MG63 (cell line): ENCODE results near the gene CD4. TPM values are rescaled to one million over a fixed set of nuclear protein-coding genes. Genes with fewer than 3 reads are reported as not detected.

Experiments
- DNase-seq: peaks from one replicate; pipeline ENCODE4 v3.0.0-alpha.2; 2020
- H3K27me3 ChIP-seq: fragments of 250-450 bp; sonication (Bioruptor Pico); 2 replicates; pipeline ENCODE4 v1.5.1; 2020; ENCODE audit warnings: mild to moderate bottlenecking, moderate library complexity
- H3K36me3 ChIP-seq: fragments of 250-450 bp; sonication (Bioruptor Pico); 2 replicates; pipeline ENCODE4 v1.5.1; 2020; ENCODE audit warnings: mild to moderate bottlenecking, moderate library complexity
- H3K4me3 ChIP-seq: fragments of 250-450 bp; sonication (Bioruptor Pico); 2 replicates; pipeline ENCODE4 v1.5.1; 2020; ENCODE audit warnings: mild to moderate bottlenecking, moderate library complexity
- H3K9me3 ChIP-seq: fragments of 250-450 bp; sonication (Bioruptor Pico); 2 replicates; pipeline ENCODE4 v1.5.1; 2020; ENCODE audit warnings: mild to moderate bottlenecking, moderate library complexity
- total RNA-seq: library from RNA; depleted of rRNA; stranded (reverse); fragments of >200 nt; shearing (Covaris generic); gene quantifications from 2 replicates; pipeline ENCODE4 v1.2.3, GENCODE V29; 2014; ENCODE audit warnings: low replicate concordance

Gene CD4
- total RNA-seq, 1 experiment from 2014 or later: not detected

DNA sequence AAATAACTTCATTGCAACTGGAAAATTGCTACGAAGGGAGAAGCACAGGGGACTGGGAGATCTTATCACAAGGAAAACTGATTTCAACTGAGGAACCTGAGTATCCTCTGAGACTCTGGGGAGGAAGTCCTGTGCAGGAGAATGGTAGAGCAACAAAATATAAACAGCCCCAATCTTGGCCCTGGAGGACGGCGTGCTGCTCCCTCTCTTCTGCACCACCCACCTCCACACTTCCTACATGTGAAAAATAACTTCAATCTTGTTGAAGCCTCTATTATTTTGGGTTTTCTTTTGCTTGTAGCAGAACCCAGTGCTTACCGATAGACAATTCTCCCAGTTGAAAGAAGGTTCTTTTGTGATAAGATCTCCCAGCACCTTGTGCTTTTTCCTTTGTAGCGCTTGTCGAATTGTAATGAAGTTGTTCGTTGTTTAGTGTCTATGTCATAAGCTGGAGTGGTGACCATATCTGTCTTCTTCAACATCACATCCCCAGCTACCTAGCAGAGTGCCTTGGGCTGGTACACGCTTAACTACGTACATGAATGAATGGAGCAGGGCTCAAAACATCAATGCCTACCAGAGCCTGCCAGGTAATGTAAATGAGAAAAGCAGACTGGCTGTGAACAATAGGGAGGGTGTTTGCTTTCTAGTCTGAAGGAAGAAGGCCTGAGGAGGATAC is 2.8 kb upstream of the CD4 start:
- Histone ChIP-seq H3K4me3 (no peak overlapping the region), H3K36me3 (no peaks in the 10 kb centered on the region), H3K9me3 (no peaks in the 10 kb centered on the region), H3K27me3 (no peaks in the 10 kb centered on the region)
- DNase-seq: no peak

DNA sequence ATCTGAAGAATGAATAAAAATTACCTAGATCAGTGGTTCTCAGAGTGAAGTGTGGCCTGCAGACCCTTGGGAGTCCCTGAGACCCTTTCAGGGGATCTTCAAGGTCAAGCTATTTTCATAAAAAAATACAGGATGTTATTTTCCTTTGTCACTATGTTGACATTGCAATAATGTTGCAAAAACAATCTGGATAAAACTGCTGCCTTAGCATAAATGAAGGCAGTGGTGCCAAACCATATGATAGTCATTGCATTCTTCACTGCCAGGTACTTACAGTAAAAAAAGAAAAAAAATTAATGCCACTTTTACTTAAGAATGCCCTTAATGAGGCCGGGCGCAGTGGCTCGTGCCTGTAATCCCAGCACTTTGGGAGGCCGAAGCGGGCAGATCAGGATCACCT is 2.0 kb upstream of the CD4 start:
- no peak for DNase-seq
- Histone ChIP-seq H3K27me3 (no peaks in the 10 kb centered on the region), H3K9me3 (no peaks in the 10 kb centered on the region), H3K4me3 (no peak overlapping the region), H3K36me3 (no peaks in the 10 kb centered on the region)

DNA sequence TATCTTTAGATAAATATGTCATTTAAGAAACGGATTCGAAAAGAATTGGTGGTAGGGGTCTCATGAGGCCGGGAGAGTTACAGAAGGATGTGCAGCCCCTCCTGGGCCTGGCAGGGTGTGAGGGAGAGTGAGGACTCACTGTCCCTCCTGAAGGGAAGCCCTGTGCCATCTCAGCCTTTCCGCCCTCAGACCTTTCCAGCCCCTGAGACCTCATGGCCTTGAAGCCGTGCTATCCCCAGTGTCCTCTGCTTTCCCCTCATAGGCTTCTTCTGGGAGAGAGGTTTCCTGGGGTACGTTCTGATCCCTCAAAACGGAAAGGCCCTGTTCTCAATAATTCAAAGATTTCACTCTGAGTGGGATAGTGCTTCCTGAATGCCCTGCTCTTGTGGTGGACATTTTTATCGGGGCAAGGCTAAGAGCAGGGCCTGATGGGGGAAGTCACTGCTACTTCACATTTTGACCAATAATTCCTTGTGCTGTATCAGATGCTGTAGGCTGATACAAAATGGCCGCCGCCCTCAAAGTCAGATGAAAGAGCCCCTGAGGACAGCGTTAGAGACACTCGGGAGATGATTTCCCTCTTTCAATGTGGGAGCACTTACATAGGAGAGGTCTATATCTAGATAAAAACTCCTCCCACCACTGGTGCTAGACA is 1.3 kb downstream of the CD4 start:
- Histone ChIP-seq H3K27me3 (no peaks in the 10 kb centered on the region; the same call in 1 of the 2 replicates), H3K36me3 (no peaks in the 10 kb centered on the region), H3K9me3 (no peaks in the 10 kb centered on the region), H3K4me3 (no peak overlapping the region)
- DNase-seq: no peak

DNA sequence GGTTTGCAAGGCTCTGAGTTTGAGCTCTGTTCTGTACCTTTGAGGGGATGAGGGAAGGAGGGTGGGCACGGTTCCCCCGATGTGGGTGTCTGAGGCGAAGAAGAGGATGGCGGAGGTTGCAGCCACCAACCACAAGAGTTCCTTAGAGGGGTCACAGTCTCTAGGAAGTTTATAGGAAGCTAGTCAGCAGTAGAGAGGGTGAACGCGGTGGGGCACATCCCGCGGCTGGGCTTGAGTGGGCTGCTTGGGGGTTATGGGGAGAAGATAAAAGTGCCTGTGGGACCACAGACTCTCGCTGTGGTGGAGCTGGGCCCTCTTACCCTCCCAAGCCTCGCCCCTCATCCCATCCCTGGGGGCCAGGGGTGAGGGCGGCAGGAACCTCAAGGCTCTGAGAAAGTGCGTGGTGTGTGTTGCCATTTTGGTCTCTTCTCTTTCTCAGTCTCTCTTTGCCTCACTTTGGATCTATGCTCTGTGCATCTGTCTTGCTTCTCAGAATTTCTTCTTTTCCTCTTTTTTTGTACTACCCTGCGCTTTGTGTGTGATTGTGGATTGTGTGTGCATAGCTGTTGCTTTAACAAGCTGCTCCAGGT is 2.7 kb downstream of the CD4 start:
- Histone ChIP-seq H3K4me3 (no peak overlapping the region), H3K36me3 (no peaks in the 10 kb centered on the region), H3K9me3 (no peaks in the 10 kb centered on the region), H3K27me3 (no peaks in the 10 kb centered on the region; the same call in 1 of the 2 replicates)
- no peak for DNase-seq

DNA sequence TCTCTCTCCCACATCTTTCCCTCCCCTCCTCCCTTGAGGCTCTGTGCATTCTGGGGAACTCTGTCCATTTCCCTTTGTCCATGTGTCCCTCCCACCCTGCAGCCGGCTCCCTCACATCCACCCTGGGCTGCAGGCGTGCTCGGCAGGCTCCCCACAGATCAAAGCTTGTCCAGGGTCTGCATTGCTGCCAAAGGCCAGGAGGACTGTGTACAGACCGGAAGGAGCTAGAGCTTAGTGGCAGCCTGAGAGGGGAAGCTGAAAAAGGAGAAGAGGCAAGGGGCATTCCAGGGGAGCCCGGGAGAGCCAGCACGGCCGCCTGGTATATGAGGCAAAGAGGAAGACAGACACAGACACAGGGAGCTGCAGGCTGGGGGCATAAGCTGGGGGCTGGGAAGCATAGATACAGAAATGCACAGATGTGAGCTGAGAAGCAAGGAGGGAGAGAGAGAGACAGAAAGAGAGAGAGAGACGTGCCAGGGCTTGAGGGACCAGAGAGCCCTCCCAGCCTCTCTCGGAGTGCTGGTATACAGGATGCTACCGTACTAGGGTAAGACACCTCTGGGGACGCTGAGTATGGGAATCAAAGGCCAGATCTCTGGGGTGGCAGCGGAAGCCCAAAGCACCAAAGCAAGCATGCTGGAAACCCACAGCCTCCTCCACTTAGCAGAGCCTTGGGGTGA is 3.3 kb downstream of the CD4 start:
- no peaks in the 10 kb centered on the region for H3K9me3 ChIP-seq
- no peak for DNase-seq
- H3K27me3 ChIP-seq: no peaks in the 10 kb centered on the region; the same call in 1 of the 2 replicates
- no peaks in the 10 kb centered on the region for H3K36me3 ChIP-seq
- no peak overlapping the region for H3K4me3 ChIP-seq

DNA sequence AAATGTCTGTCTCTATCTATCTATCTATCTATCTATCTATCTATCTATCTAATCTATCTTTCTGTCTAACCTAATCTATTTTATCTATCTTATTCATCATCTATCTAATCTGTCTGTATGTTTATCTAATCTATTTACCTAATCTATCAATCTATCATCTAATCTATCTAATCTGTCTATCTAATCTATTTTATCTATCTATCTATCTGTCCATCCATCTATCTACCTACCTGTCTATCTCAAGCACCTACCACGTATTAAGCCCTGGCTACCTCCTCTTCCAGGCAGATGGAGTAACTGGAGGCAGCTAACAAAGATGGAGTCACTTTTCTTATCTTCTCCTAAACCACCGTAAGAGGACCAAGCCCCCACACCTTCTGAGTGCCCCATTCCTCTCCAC is 5.8 kb downstream of the CD4 start:
- DNase-seq: no peak
- H3K27me3 ChIP-seq: no peaks in the 10 kb centered on the region; the same call in 1 of the 2 replicates
- no peaks in the 10 kb centered on the region for H3K36me3 ChIP-seq
- no peak overlapping the region for H3K4me3 ChIP-seq
- H3K9me3 ChIP-seq: no peaks in the 10 kb centered on the region

DNA sequence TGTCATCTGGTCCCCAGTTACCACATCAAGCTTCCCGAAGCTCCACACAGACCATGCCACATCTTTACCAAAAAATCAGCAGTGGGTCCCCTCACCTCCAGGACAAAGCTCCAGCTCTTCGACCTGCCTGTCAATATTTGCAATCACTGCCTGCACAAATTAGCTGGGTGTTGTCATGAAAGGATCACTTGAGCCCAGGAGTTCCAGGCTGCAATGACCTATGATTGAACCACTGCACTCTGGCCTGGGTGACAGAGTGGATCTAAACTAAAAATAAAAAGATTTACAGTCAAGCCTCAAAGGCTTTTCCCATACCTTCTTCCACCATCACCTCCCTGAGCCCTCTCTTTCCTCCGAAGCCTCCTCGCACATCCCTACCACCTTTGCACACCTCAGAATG is 7.2 kb downstream of the CD4 start:
- Histone ChIP-seq H3K9me3 (no peaks in the 10 kb centered on the region), H3K4me3 (no peak overlapping the region), H3K36me3 (no peaks in the 10 kb centered on the region), H3K27me3 (no peaks in the 10 kb centered on the region; the same call in 1 of the 2 replicates)
- DNase-seq: no peak

DNA sequence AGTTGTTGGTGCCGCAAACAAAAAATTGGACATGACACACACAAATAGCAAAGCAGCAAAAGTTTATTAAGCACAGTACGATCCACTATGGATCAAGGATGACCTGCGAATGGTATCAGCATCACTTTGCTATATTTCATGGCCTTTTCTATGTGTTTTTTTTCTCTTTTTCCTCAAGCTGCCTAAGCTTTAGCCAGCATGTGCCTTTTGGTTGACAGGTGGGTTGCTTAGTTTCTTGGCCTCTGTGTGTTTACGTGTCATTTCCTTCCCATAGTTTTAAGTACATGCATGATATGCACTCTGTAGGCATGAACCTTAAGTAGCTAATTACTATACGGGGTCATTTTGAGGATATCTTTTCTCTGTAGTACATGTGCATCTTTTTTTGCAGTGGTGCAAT is 9.8 kb downstream of the CD4 start:
- no peak for DNase-seq
- no peaks in the 10 kb centered on the region for H3K36me3 ChIP-seq
- H3K27me3 ChIP-seq: no peaks in the 10 kb centered on the region
- no peaks in the 10 kb centered on the region for H3K9me3 ChIP-seq
- no peak overlapping the region for H3K4me3 ChIP-seq

DNA sequence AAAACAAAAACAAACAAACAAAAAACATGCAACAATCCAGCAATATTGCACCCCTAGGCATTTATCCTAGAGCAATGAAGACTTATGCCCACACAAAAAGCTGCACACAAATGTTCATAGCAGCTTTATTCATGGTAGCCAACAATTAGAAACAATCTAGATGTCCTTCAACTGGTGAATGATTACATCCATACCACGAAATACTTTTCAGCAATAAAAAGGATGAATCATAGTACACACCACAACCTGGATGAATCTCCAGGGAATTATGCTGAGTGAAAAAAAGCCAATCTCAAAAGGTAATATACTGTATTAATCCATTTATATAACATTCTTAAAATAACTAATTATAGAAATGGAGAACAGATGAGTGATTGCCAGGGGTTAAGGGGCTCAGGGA is 17.8 kb downstream of the CD4 start:
- Histone ChIP-seq H3K36me3 (no peaks in the 10 kb centered on the region), H3K4me3 (no peak overlapping the region), H3K27me3 (no peaks in the 10 kb centered on the region), H3K9me3 (no peaks in the 10 kb centered on the region)
- no peak for DNase-seq

DNA sequence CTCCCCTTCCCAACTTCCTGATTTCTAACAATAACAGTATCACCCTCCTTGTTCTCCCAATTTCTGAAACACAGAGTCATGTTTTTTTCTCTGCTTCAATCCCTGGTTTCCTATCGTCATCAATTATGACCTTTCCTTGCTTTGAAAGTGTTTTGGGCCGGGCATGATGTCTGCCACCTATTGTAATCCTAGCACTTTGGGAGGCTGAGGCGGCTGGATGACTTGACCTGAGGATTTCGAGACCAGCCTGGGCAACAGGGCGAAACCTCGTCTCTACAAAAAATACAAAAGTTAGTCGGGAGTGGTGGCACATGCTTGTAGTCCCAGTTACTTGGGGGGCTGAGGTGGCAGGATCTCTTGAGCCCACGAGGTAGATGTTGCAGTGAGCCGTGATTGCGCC is 19.7 kb downstream of the CD4 start:
- no peaks in the 10 kb centered on the region for H3K27me3 ChIP-seq
- H3K4me3 ChIP-seq: no peak overlapping the region
- no peak for DNase-seq
- H3K36me3 ChIP-seq: no peaks in the 10 kb centered on the region
- H3K9me3 ChIP-seq: no peaks in the 10 kb centered on the region

DNA sequence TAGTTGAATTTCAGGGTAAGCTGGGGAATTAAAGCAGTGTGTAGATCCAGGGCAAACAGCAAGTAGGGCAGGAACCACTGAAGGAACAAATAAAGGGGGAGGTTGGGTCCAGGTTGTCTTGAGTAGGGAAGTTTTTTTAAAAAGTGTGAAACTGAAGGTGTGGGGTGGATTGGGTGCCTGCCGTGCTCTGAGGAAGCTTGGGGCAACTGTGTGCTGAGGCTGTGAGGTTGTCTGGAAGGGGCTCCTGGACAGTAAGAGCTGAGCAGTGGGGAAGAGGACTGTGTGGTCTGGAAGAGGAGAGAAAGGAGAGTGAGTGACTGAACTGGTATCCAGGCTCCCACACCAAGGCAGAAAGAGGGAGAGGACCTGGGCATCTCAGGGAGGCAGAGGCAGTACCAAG is 21.4 kb downstream of the CD4 start:
- no peak overlapping the region for H3K4me3 ChIP-seq
- H3K9me3 ChIP-seq: no peaks in the 10 kb centered on the region
- H3K36me3 ChIP-seq: no peaks in the 10 kb centered on the region
- no peaks in the 10 kb centered on the region for H3K27me3 ChIP-seq
- no peak for DNase-seq

DNA sequence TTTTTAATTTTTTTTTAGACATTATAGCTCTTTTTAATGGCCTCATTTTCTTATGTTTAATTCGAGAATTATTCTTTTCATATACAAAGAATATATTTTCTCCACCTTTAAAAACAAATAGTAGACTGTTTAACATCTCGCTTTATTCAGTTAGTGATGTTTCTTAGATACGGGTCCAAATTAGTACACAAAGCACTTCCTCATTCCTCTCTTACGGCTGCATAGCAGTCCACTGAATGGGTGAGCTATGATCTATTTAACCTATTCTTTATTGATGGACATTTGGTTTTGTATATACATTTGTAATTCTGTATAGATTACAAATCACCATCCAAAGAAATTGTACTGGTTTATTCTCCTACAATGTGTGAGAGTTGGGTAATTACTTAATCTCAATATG is 24.0 kb downstream of the CD4 start:
- DNase-seq: no peak
- Histone ChIP-seq H3K27me3 (no peaks in the 10 kb centered on the region), H3K9me3 (no peaks in the 10 kb centered on the region), H3K36me3 (no peaks in the 10 kb centered on the region), H3K4me3 (no peak overlapping the region)

DNA sequence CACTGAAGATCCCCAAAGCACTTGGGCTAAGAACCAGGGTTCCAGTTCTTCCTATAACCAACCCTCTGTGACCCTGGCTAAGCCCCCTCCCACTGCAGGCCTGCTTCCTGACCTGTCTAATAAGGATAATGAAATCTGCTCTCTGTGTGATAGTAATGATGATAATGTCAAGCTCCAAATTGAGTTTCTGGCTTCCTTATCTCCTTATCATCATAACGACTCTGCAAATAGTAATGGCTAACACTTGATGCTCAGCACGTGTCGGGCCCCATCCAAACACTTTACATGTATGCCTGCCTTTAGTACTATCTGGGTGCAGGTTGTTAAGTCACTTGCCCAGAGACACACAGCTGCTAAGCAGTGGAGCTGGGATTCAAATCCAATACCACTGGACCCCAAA is 27.3 kb downstream of the CD4 start:
- Histone ChIP-seq H3K27me3 (no peaks in the 10 kb centered on the region), H3K9me3 (no peaks in the 10 kb centered on the region), H3K36me3 (no peaks in the 10 kb centered on the region), H3K4me3 (no peak overlapping the region)
- no peak for DNase-seq

DNA sequence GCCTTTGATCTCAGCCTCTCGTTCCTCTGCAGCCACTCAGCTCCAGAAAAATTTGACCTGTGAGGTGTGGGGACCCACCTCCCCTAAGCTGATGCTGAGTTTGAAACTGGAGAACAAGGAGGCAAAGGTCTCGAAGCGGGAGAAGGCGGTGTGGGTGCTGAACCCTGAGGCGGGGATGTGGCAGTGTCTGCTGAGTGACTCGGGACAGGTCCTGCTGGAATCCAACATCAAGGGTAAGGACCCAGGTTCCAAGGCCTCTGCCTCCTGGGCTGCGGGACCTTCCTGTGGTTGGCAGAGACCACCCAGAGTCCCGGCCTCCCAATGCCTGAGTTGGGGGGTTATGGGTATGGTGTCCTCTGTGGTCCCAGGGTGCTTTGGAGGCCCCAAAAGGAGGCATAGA is 27.8 kb downstream of the CD4 start:
- Histone ChIP-seq H3K9me3 (no peaks in the 10 kb centered on the region), H3K36me3 (no peaks in the 10 kb centered on the region), H3K4me3 (no peak overlapping the region), H3K27me3 (peaks cover 3% of the 10 kb centered on the region)
- no peak for DNase-seq

DNA sequence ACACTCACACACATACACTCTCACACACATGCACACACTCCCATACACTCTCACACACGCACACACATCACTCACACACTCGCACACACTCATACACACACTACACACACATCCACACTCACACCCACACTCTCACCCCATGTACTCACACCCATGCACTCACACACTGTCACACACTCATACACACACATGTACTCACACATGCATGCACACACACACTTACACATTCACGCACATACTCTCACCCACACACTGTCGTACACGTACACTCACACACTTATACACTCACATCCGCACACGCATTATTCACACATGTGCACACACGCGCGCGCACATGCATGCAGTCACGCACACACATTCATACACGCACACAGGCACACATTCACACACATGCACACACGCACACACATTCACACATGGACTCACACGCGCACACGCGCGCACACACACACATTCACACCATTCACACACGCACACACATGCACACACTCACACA is 28.4 kb downstream of the CD4 start:
- Histone ChIP-seq H3K4me3 (no peak overlapping the region), H3K27me3 (peaks cover 10% of the 10 kb centered on the region), H3K36me3 (no peaks in the 10 kb centered on the region), H3K9me3 (no peaks in the 10 kb centered on the region)
- DNase-seq: no peak

DNA sequence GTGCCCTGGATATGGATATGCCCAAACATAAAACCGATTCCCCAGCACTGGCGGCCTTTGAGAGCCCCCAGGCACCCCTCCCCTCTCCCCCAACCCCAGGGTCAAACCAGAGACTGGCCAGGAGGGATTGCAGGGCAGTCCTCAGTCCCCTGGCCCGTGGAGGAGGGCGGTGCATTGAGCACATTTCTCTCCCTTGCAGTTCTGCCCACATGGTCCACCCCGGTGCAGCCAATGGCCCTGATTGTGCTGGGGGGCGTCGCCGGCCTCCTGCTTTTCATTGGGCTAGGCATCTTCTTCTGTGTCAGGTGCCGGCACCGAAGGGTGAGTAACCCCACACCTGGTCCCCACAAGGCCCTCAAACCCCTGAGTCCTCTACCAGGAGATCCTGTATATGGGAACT is 28.9 kb downstream of the CD4 start:
- no peak for DNase-seq
- Histone ChIP-seq H3K4me3 (no peak overlapping the region), H3K36me3 (no peaks in the 10 kb centered on the region), H3K9me3 (no peaks in the 10 kb centered on the region), H3K27me3 (peaks cover 15% of the 10 kb centered on the region)

DNA sequence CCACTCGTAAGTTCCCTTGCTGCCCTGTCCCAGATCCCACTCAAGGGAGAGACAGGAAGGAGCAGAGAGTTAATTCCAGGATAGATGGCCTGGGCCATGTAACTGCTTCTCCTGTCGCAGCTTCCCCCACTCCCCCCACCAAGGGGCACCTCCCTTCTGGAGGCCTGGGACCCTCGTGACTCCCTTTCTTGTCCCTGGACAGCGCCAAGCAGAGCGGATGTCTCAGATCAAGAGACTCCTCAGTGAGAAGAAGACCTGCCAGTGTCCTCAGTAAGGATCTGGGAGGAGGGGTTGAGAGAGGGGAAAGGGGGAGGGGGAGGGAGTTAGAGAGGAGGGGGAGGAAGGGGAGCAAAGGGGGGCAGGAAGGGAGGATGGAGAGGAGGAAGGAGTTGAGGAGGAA is 29.3 kb downstream of the CD4 start:
- Histone ChIP-seq H3K36me3 (no peaks in the 10 kb centered on the region), H3K4me3 (no peak overlapping the region), H3K9me3 (no peaks in the 10 kb centered on the region), H3K27me3 (peaks cover 19% of the 10 kb centered on the region)
- no peak for DNase-seq
